Right lobe of liver (tissue), 6 donors: ENCODE data around the gene CXCL12. TPM values are rescaled to one million over a fixed set of nuclear protein-coding genes. Genes with fewer than 3 reads are reported as not detected.

Experiments
- ATAC-seq, 4 donors: fragments of 200-7000 bp; cut with Tn5 transposase; one replicate each; pipeline ENCODE4 v1.9.1; 2020; ENCODE audit warnings: mild to moderate bottlenecking in 4 of 4, moderate library complexity in 4 of 4
- DNase-seq, 3 donors: peaks; one replicate each; pipeline ENCODE4 v3.0.0-alpha.2; 2020
- H3K27ac ChIP-seq, 3 donors: fragments of 200-600 bp; one replicate each; pipeline ENCODE4 v1.8.0; 2022
- H3K27me3 ChIP-seq, 2 donors: fragments of 200-600 bp; one replicate each; pipeline ENCODE4 v1.8.0; 2022
- H3K36me3 ChIP-seq, 4 donors: fragments of 200-600 bp; sonication (generic) in 1 of 4; one replicate each; pipeline versions ENCODE4 v1.5.1 to v1.8.0; 2017 to 2022; ENCODE audit warnings: control low read depth in 1 of 4
- H3K4me1 ChIP-seq, 4 donors: fragments of 200-600 bp; sonication (generic) in 1 of 4; one replicate each; pipeline versions ENCODE4 v1.5.1 to v1.8.0; 2017 to 2022; ENCODE audit warnings: control low read depth in 1 of 4
- H3K4me3 ChIP-seq, 3 donors: fragments of 200-600 bp; one replicate each; pipeline ENCODE4 v1.8.0; 2022
- H3K9me3 ChIP-seq, 4 donors: fragments of 200-600 bp; sonication (generic) in 1 of 4; one replicate each; pipeline versions ENCODE4 v1.5.1 to v1.8.0; 2017 to 2022; ENCODE audit warnings: control low read depth in 1 of 4
- POLR2A ChIP-seq: fragments of 450-650 bp; IDR thresholded peaks from one replicate; pipeline ENCODE4 v1.6.1; 2017; ENCODE audit warnings: antibody characterized with exemption, mild to moderate bottlenecking
- WGBS: methylation state at CpG from one replicate; pipeline ENCODE4 v1.1.6; 2018; ENCODE audit warnings: low coverage, low lambda C conversion rate; ENCODE audit not compliant: insufficient coverage; ENCODE audit errors: missing lambda C conversion rate; 5-methylcytosine and 5-hydroxymethylcytosine counted together
- intact Hi-C, 2 donors: fragments of 100-400 bp; cut with DNase I; formaldehyde crosslinking; loops; one replicate each; pipeline versions ENCODE4 v1.11.2 to v1.14.1; 2022
- total RNA-seq, 6 experiments: library from RNA; depleted of rRNA in 2 of 6; stranded (reverse); fragments of >200 nt in 2 of 6; fragmentation: NEBNext Ultra II Directional in 3 of 6; extraction: Animal tissue kit (Norgen Biotek cat#: 25700) in 3 of 6; gene quantifications; one replicate each; pipeline versions ENCODE4 v1.1.0 to v1.2.4, GENCODE V29; 2016 to 2023
- TF ChIP-seq, protein P1 (sequence below), 4 donors: fragments of 200-600 bp in 3 of 4; fragments of 450-650 bp in 1 of 4; IDR thresholded peaks; one replicate each; pipeline versions ENCODE4 v1.5.1 to v1.8.0; 2016 to 2022; ENCODE audit warnings: antibody characterized with exemption in 4 of 4, mild to moderate bottlenecking in 2 of 4
- donor health status: DM: no; HTN: yes; CAD: no.
- donor health status: DM: no; HTN: no; CAD: no.
- donor health status: DM: no; HTN: no; CAD: no.
- donor health status: DM: no; HTN: yes; CAD: no.
- donor health status: DM: no; HTN: yes; CAD: no.

CXCL12 gene
- total RNA-seq, 6 experiments from 2014 or later: 17.5 to 116 (median 65.3) TPM

DNA sequence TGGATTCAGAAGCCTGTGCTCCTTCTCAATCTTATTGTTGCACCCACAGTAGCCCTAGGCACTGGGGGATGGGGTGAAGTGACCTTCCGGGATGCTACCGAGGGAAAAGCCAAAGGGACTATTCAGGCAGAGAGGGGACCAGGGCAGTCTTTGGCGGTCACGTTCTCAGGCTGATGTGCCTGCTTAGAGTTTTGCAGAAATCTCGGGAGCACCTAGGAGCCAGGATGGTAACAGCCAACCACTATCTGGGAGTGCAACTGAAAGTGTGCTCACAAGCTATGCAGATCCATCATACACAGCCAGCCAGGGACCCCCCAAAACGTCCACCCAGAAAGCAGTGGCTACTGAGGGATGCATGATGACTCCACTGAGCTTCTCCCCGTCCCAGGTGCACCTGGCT lies 52.4 kb downstream of the CXCL12 start:
- H3K4me3 ChIP-seq: no peak overlapping the region
- ATAC-seq: no peak
- no peaks in the 10 kb centered on the region for H3K36me3 ChIP-seq
- H3K27me3 ChIP-seq: no peaks in the 10 kb centered on the region
- H3K9me3 ChIP-seq: no peaks in the 10 kb centered on the region
- intact Hi-C loops: no loop called here
- TF ChIP-seq POLR2A: no peak
- TF ChIP-seq, protein P1, sequence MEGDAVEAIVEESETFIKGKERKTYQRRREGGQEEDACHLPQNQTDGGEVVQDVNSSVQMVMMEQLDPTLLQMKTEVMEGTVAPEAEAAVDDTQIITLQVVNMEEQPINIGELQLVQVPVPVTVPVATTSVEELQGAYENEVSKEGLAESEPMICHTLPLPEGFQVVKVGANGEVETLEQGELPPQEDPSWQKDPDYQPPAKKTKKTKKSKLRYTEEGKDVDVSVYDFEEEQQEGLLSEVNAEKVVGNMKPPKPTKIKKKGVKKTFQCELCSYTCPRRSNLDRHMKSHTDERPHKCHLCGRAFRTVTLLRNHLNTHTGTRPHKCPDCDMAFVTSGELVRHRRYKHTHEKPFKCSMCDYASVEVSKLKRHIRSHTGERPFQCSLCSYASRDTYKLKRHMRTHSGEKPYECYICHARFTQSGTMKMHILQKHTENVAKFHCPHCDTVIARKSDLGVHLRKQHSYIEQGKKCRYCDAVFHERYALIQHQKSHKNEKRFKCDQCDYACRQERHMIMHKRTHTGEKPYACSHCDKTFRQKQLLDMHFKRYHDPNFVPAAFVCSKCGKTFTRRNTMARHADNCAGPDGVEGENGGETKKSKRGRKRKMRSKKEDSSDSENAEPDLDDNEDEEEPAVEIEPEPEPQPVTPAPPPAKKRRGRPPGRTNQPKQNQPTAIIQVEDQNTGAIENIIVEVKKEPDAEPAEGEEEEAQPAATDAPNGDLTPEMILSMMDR (IDR thresholded peaks at IDR 0.05): no peak
- WGBS: 66% methylated on average over 4 of the region's 7 CpGs
- no peaks in the 10 kb centered on the region for H3K4me1 ChIP-seq
- DNase-seq: no peak
- no peak overlapping the region for H3K27ac ChIP-seq

DNA sequence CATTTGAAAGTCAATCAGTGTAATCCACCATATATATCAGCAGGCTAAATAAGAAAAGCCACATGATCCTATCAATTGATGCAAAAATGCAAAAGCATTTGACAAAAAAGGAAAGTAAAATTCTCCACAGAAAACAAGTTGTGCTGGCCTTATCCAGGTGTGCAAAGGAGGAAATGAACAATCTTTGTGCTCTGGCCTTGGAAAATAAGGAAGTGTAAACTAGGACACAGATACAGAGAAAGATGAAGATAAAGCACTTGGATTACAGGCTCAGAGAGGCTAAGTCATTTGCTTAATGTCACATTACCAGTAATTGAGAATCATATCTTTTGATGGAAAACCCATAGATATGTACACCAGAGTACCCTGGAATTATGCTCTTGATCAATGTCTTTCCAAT lies 54.5 kb downstream of the CXCL12 start:
- intact Hi-C loops: no loop called here
- Histone ChIP-seq H3K4me3 (no peak overlapping the region), H3K36me3 (no peaks in the 10 kb centered on the region), H3K9me3 (no peaks in the 10 kb centered on the region), H3K27ac (no peak overlapping the region), H3K27me3 (no peaks in the 10 kb centered on the region), H3K4me1 (no peaks in the 10 kb centered on the region)
- TF ChIP-seq, protein P1 (IDR thresholded peaks at IDR 0.05): no peak
- no peak for TF ChIP-seq POLR2A
- ATAC-seq (no peak), DNase-seq (no peak)

DNA sequence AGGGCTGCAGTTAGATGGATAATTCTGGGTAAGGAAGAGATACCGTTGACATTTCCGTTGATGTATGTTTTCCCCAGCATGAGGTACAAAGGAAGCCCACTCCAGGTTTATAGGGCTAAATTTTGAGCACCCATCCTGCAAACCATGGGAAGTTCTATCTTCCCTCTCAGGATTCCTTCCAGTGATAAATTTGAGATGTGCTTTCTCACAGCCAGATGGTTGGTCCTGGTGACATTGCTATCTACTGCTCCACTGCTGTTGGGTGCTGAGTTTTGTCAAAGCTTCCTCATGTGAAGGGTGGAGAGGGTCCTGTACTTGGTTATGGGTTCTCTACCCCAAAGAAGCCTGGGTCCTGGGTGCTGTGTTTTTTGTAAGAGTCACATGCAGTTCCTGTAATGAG lies 57.4 kb downstream of the CXCL12 start:
- Histone ChIP-seq H3K4me1 (no peaks in the 10 kb centered on the region), H3K27ac (no peak overlapping the region), H3K27me3 (no peaks in the 10 kb centered on the region), H3K36me3 (no peaks in the 10 kb centered on the region), H3K9me3 (no peaks in the 10 kb centered on the region), H3K4me3 (no peak overlapping the region)
- ATAC-seq (no peak), DNase-seq (no peak)
- 60% methylated on average over 1 of the region's 2 CpGs for WGBS
- TF ChIP-seq POLR2A: no peak
- TF ChIP-seq, protein P1 (IDR thresholded peaks at IDR 0.05): no peak
- intact Hi-C loops: no loop called here
